Colonic mucosa (tissue), 4 donors: ENCODE measurements around the gene PRKCE. TPM values are rescaled to one million over a fixed set of nuclear protein-coding genes. Genes with fewer than 3 reads are reported as not detected.

Experiments
- DNase-seq: peaks from one replicate; pipeline ENCODE4 v3.0.0-alpha.2; 2020
- H3K27ac ChIP-seq: fragments of 200-600 bp; one replicate; pipeline ENCODE4 v1.8.0; 2021
- H3K27me3 ChIP-seq: fragments of 200-600 bp; one replicate; pipeline ENCODE4 v1.8.0; 2021
- H3K36me3 ChIP-seq: fragments of 200-600 bp; one replicate; pipeline ENCODE4 v1.8.0; 2021
- H3K4me1 ChIP-seq: fragments of 200-600 bp; one replicate; pipeline ENCODE4 v1.8.0; 2021; ENCODE audit warnings: mild to moderate bottlenecking
- H3K4me3 ChIP-seq: fragments of 200-600 bp; one replicate; pipeline ENCODE4 v1.8.0; 2021
- H3K9ac ChIP-seq, 2 donors: one replicate each; pipeline ENCODE4 v1.7.0; 2013; ENCODE audit warnings: control low read depth in 2 of 2, low read depth in 2 of 2, low read length in 2 of 2
- H3K9me3 ChIP-seq: fragments of 200-600 bp; one replicate; pipeline ENCODE4 v1.8.0; 2021
- intact Hi-C: fragments of 100-400 bp; cut with DNase I; formaldehyde crosslinking; loops from one replicate; pipeline ENCODE4 v1.14.1; 2022
- total RNA-seq, 2 donors: library from RNA; stranded (reverse); fragmentation: NEBNext Ultra II Directional in 1 of 2; extraction: Animal tissue kit (Norgen Biotek cat#: 25700) in 1 of 2; gene quantifications; one replicate each; pipeline ENCODE4 v1.2.1, GENCODE V29; 2021
- TF ChIP-seq, protein P1 (sequence below): fragments of 200-600 bp; IDR thresholded peaks from one replicate; pipeline ENCODE4 v1.8.0; 2022; ENCODE audit warnings: antibody characterized with exemption, mild to moderate bottlenecking
- donor health status: healthy.
- donor health status: DM: no; HTN: no; CAD: no.
- donor health status: DM: no; HTN: no; CAD: no.

The PRKCE gene
- total RNA-seq, 2 donors from 2014 or later, result 17.5 to 25.8 TPM

GRCh38 chr2:45892757-45893156, 241.3 kb downstream of the PRKCE start:
- Histone ChIP-seq H3K9ac (no peak overlapping the region), H3K27me3 (no peaks in the 10 kb centered on the region), H3K27ac (no peak overlapping the region), H3K9me3 (no peaks in the 10 kb centered on the region), H3K4me3 (no peak overlapping the region), H3K4me1 (no peaks in the 10 kb centered on the region), H3K36me3 (no peaks in the 10 kb centered on the region)
- DNase-seq, result no peak
- intact Hi-C loops, result no loop called here
- TF ChIP-seq, protein P1, sequence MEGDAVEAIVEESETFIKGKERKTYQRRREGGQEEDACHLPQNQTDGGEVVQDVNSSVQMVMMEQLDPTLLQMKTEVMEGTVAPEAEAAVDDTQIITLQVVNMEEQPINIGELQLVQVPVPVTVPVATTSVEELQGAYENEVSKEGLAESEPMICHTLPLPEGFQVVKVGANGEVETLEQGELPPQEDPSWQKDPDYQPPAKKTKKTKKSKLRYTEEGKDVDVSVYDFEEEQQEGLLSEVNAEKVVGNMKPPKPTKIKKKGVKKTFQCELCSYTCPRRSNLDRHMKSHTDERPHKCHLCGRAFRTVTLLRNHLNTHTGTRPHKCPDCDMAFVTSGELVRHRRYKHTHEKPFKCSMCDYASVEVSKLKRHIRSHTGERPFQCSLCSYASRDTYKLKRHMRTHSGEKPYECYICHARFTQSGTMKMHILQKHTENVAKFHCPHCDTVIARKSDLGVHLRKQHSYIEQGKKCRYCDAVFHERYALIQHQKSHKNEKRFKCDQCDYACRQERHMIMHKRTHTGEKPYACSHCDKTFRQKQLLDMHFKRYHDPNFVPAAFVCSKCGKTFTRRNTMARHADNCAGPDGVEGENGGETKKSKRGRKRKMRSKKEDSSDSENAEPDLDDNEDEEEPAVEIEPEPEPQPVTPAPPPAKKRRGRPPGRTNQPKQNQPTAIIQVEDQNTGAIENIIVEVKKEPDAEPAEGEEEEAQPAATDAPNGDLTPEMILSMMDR, result no peak

DNA sequence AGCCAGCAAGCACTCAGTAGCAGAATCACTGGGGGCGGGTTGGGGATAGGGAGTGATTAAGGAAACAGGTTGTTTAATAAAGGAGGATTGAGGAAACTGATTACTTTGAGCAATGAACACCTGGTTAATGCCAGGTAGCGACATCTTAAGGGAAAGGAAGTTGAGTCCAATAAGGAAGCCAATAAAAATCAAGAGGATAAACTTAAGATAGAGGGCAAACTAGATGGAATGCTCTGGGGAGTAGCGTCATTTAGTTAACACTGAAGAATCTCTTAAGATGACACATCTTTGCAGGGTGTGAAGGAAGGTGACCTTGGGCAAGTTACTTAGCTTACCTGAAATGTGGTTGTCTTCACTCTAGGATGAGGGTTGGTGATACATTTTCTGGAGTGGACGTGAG, 242.7 kb downstream of the PRKCE start:
- H3K27me3 ChIP-seq, result no peaks in the 10 kb centered on the region
- no peaks in the 10 kb centered on the region for H3K4me1 ChIP-seq
- TF ChIP-seq, protein P1, result no peak
- no peak overlapping the region for H3K27ac ChIP-seq
- no peaks in the 10 kb centered on the region for H3K36me3 ChIP-seq
- no peak overlapping the region for H3K9ac ChIP-seq
- intact Hi-C loops, result no loop called here
- no peaks in the 10 kb centered on the region for H3K9me3 ChIP-seq
- no peak overlapping the region for H3K4me3 ChIP-seq
- DNase-seq, result no peak

DNA sequence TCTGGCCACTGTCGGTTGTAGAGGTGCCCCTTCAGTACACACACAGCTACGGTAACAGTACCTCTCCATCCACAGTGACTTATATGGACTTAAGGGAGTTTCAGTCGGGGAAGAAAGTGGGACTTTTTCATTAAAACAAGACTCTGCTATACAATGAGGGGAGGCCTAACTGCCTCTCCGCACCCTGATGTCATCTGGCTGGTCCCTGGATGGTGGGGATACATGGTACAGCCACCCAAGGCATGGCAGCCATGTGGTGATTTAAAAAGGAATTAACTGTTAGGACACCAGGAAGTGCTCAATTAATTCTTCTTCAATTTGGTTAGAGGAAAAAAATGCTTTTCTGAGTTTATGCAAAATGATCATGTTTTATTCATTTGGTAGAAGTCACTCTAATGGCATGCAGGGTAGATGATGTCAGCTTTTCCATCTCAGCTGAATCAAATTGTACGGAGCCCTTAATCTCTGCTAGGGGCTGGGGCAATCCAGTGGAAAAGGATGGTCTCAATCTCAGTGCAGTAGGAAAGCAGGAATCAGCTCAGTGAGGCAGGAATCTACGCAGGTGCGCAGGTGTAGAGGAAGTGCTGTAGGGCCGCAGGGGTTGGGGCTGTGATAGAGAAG, 243.9 kb downstream of the PRKCE start:
- DNase-seq, result no peak
- Histone ChIP-seq H3K9me3 (no peaks in the 10 kb centered on the region), H3K27ac (no peak overlapping the region), H3K36me3 (no peaks in the 10 kb centered on the region), H3K27me3 (no peaks in the 10 kb centered on the region), H3K9ac (no peak overlapping the region), H3K4me1 (no peaks in the 10 kb centered on the region), H3K4me3 (no peak overlapping the region)
- TF ChIP-seq, protein P1, result no peak
- intact Hi-C loops, result no loop called here

GRCh38 chr2:45896311-45896710, 244.8 kb downstream of the PRKCE start:
- H3K36me3 ChIP-seq, result no peaks in the 10 kb centered on the region
- intact Hi-C loops, result no loop called here
- TF ChIP-seq, protein P1, result no peak

DNA sequence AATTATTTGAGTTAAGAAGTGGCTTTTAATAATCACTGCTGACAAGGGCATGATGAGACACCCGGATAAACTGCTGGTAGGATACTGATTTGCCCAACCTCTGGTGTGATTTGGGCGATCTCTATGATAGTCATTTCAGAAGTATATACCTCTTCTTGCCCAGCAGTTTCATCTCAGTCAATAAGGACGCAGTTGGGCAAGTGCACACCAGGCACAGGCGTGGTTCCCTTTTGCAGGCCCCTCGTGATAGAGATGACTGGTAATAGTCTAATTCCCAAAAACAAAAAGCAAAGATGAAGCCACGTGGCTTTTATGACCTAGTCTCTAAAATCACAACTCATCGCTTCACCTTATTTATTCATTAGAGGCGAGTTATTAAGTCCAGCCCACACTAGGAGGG, 246.4 kb downstream of the PRKCE start:
- TF ChIP-seq, protein P1, result no peak
- no peak for DNase-seq
- H3K36me3 ChIP-seq, result no peaks in the 10 kb centered on the region
- H3K27ac ChIP-seq, result no peak overlapping the region
- H3K4me1 ChIP-seq, result no peaks in the 10 kb centered on the region
- no peak overlapping the region for H3K9ac ChIP-seq
- H3K27me3 ChIP-seq, result no peaks in the 10 kb centered on the region
- intact Hi-C loops, result no loop called here
- no peak overlapping the region for H3K4me3 ChIP-seq
- H3K9me3 ChIP-seq, result no peaks in the 10 kb centered on the region

More at GRCh38 chr2:45896311-45896710, 244.8 kb downstream of the PRKCE start:
- H3K9ac ChIP-seq, result no peak overlapping the region
- no peak overlapping the region for H3K4me3 ChIP-seq
- no peaks in the 10 kb centered on the region for H3K27me3 ChIP-seq
- no peak for DNase-seq
- no peaks in the 10 kb centered on the region for H3K4me1 ChIP-seq
- no peaks in the 10 kb centered on the region for H3K9me3 ChIP-seq
- no peak overlapping the region for H3K27ac ChIP-seq
